OCI-M1 (cell line): ENCODE data around the gene SLC25A41.
A peak's percentile ranks its signal among the peaks of the same experiment; 100 is the strongest.

Experiments
- DNase-seq: peaks from one replicate; lab custom pipeline; 2025; lab: John Stamatoyannopoulos, UW

SLC25A41 gene

DNA sequence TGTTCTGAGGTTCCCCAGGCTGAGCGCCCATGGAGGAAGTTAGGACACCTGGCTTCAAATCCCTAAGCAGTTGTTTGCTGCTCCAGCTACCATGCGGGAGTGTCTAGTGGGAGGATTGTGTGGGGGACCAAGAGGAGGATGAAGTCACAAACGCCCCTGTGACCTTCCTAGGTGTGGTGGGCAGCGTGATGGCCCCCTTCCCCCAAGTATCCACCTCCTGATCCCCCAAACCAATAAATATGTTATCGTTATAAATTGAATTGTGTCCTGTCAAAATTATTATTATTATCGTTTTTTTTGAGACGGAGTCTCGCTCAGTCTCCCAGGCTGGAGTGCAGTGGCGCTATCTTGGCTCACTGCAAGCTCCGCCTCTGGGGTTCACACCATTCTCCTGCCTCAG is at the start of gene SLC25A41:
SLC25A41 (minus strand) TSS at position 101 of the 400 bp plus-strand sequence; CDS start at position 31, 70 bp downstream.
- DNase-seq, result no peak

GRCh38 chr19:6483235-6483634 is 49.7 kb upstream of the SLC25A41 start:
- no peak for DNase-seq

GRCh38 chr19:6482343-6482686 is 48.8 kb upstream of the SLC25A41 start:
- DNase-seq, result no peak

DNA sequence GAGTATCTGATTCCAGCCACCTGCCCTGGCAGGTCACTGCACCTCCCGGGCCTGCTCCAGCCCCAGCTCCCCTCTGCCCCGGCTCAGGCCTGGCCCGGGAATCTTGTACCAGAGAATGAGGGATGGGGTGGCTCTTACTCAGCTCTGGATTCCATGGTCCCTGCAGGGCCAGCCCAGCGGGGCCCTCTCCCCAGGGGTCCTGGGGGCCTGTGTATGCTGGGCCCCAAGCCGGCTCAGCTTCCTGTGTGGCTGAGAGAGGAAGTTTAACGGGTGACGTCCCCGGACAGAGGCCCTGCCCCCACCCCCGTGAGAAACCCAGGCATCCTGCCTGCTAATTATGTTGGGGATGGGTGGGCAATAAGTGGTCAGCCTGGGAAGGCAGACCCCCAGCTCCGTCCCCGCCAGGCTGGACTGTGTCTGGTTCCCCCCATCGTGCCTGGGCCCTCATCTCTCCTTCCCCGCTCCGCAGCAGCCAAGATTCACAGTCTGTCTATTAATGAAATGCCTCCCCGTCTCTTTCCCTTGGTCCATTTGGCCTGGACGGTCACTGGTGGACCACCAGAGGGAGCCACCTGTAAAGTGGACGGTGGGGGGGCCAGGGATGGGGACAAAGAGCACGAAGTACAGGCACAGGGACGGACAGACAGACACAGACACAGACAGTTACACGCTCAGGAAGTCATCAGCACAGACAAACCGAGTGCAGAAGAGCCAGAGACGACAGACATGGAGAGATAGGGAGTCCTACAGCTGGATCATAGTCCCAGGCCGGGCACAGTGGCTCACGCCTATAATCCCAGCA is 48.2 kb upstream of the SLC25A41 start, which contains the start of gene DENND1C:
DENND1C (minus strand) TSS at position 247 of the 802 bp plus-strand sequence; CDS start at position 155, 92 bp downstream.
- no peak for DNase-seq

GRCh38 chr19:6480848-6481415 is 47.4 kb upstream of the SLC25A41 start:
- no peak for DNase-seq

- DNase-seq, result no peak
These were observed 46.4 kb upstream of the SLC25A41 start for GRCh38 chr19:6479836-6480398.

- no peak for DNase-seq
These were observed 45.3 kb upstream of the SLC25A41 start for GRCh38 chr19:6478815-6479214.

DNA sequence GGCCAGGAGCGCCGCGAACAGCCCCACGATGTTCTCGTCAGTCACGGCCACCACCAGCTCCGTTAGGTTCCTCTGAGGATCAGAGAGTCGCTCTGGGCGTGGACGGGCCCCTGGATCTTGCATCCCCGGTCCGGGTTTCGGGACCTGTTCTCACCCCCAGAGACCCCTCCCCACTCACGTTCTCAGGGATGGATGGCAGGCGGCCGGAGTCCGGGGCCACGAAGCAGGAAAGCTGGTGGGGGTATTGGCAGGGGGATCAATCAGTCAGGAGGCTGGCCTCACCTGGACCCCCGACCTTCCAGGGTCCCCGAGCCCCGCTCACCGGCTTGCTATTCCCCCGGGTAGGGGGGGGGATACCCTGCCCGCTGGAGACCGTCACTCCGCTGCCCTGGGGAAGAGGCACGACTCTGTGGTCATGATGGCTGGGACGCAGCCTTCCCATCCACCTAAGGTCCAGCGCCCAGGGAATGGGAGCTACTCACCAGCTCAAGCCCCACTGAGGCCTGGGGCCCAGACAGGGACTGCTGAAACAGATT is 43.4 kb upstream of the SLC25A41 start:
- no peak for DNase-seq

DNA sequence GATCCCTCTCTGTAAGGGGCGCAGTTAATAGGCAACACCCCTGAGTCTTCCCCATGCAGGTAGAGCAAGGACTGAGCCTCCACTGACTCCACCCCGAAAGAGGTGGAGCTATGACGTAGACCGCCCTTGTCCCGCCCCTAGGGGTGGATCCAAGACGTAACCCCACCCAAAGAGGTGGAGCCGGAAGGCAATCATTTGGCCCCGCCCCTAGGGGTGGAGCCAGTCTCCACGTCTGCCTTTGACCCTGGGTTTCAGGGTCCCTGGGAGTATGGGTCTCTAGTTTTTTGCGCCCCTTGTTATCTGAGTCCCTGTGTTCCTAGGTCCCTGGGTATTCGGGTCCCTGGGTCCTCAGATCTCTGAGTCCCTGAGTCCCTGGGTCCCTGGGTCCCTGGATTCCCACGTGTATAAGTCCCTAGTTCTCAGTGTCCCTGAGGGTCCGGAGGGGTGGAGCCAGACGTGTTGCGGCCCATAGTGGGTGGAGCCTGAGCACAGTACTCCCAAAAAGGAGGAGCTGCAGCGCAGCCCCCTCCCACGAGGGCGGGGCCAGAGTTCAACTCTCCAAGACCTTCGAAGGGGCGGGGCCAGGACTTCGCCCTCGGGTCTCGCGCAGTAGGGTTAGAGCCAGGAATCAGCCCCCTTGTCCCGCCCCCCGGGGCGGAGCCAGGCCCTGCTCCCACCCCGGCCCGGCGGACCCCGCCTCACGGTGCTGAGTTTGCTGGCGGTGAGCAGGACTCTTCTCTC is 42.8 kb upstream of the SLC25A41 start:
- peak; percentile 40 for DNase-seq

DNA sequence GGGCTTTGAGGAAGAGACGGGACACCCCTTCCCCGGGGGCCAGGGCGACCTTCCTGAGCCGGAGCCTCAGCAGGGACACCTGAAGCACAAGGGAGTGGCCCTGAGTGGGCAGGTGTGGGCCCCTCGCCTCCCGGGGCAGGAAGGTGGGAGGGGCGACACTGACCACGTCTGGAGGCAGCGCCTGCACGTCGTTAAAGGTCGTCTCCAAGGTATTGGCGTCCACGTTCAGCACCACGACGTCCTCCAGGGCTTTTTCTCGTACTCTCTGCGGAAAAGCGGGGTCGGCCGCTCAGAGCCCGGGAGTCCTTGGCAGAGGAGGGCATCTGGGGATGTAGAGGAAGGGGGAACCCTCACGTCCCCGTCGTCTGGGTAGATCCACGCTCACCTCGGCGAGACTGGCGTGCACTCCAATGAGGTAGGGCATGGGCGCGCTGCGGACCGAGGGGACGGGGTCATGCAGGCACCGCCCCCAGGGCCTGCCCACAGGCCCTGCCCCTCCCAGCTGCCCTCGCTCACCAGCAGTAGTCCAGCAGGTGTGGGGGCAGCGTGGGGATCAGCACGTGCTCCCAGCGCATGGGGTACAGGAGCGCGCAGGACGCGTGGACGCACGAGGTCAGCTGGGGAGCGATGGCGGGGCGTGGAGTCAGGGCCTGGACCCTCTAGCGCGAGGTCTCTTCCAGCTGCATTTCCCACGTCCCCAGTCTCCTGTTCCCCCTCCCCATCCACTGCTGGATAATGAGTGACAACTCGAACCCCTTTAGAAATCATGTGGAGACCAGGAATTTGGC is 42.0 kb upstream of the SLC25A41 start:
- no peak for DNase-seq

DNA sequence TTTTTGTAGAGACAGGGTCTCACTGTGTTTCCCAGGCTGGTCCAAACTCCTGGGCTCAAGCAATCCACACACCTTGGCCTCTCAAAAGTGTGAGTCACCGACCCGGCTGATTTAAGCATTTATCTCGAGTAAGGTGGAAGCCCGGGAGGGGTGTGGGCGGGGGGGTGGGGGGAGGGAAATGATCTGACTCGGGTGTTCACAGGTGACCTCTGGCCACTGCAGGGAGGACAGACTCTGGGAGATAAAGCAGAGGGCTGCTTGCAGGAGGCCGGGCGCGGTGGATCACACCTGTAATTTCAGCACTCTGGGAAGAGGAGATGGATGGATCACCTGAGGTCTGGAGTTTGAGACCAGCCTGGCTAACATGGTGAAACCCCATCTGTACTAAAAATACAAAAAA is 40.1 kb upstream of the SLC25A41 start:
- DNase-seq, result no peak

- no peak for DNase-seq
These were observed 39.1 kb upstream of the SLC25A41 start for GRCh38 chr19:6472713-6473112.

- DNase-seq, result no peak
These were observed 37.5 kb upstream of the SLC25A41 start for GRCh38 chr19:6471076-6471475.

DNA sequence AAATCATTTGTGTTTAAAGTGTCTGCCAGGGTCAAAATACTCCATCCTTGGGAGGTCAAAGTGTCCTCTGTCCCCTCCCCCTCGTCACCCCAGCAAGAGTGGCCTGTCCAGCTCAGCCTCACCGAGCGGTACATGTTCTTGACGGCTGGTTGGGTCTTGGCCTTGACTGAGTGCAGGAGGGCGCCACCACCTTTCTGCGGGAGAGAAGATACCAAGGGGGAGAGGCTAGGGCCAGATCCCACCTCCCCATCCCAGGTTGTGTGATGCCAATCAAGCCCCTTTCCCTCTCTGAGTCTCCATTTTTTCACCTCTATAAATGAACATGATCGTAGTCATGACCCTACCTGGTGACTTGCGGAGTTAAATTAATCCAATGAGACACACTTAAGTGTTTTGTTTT is 36.6 kb upstream of the SLC25A41 start:
- DNase-seq, result no peak

GRCh38 chr19:6467384-6467783 is 33.8 kb upstream of the SLC25A41 start:
- no peak for DNase-seq

- no peak for DNase-seq
These were observed 33.1 kb upstream of the SLC25A41 start for GRCh38 chr19:6466526-6467248.

GRCh38 chr19:6465663-6466062 is 32.1 kb upstream of the SLC25A41 start:
- DNase-seq, result no peak

GRCh38 chr19:6465006-6465405 is 31.4 kb upstream of the SLC25A41 start:
- no peak for DNase-seq

DNA sequence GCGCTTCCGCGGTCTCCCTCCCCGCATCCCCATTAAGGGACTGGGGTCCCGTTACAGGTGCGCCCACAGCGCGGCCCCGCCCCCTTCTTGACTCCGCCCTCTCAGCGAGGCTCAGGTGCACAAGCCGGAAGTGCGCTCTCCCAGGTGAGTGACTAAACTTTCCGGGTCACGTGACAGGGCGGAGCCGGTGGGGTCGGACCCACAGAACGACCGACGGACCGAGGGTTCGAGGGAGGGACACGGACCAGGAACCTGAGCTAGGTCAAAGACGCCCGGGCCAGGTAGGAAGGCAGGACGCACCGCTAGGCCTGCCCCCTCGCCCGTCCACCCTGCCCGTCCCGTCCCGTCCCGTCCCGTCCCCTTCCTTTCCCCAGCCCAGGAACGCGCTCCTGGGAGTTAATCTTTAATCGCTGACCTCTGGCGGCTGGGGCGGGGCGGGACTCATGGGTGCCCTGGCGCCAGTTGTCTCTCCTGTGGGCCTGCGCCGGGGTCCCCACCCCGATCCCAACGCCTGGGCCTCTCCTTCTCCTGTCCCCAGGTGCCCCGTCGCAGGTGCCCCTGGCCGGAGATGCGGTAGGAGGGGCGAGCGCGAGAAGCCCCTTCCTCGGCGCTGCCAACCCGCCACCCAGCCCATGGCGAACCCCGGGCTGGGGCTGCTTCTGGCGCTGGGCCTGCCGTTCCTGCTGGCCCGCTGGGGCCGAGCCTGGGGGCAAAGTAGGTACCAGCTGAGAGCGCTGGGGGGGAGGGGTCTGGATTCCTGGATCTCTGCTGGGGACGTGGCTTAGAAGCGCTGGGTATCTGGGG is 30.7 kb upstream of the SLC25A41 start, which contains the start of gene CRB3:
CRB3 (plus strand) TSS at position 202 of the 804 bp plus-strand sequence; CDS start at position 633, 431 bp downstream.
- no peak for DNase-seq
